GM10248 (cell line): ENCODE measurements around the gene GALNT11.

Experiments
- CTCF ChIA-PET: fragments of 300-600 bp; sonication (Branson Sonifier 250); formaldehyde crosslinking; extraction: SDS; loops from one replicate; lab custom pipeline; 2021; ENCODE audit warnings: antibody characterized with exemption; lab: Yijun Ruan, JAX
- POLR2A ChIA-PET: fragments of 350-650 bp; sonication (Branson Sonifier 250); formaldehyde crosslinking; extraction: SDS; loops from one replicate; lab custom pipeline; 2020; ENCODE audit warnings: antibody characterized with exemption; lab: Yijun Ruan, JAX
- DNase-seq: peaks from one replicate; pipeline ENCODE4 v3.0.0; 2012; ENCODE audit errors: extremely low spot score
- TF ChIP-seq, protein P1 (sequence below): IDR thresholded peaks from 2 replicates; pipeline ENCODE4 v1.5.1; 2012; ENCODE audit warnings: mild to moderate bottlenecking, low read depth; ENCODE audit errors: extremely low read depth, missing control alignments, control extremely low read depth

The GALNT11 gene

DNA sequence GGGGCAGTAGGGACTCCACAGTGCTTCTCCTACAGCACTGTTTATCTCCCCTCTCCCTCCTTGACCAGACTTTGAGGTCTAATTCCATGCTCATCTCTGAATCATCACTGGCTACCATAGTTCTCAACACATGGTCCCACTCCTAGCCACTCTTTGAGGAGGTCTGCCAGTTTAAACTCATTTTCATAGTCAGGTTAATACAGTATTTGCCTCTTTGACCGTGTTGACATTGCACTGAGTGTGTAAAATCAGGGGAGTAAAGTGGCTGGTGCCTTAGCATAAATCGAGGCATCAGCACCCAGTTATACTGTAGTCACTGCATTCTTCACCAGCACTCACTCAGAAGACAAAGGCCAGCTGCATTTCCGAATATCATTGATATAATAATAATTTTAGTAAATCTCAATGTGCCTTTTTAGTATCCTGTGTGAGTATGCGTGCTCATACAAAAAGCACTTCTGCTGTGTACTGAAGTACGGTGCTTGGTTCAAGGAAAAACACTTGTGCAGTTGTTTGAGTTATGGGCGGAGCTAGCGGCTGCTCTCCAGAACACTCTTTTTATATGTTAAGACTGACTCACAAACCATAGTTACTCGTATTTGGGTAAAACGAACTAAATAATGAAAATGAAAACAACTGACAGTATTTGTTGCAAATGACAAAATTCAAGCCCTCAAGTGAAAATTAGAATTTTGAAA lies 89.7 kb downstream of the GALNT11 start:
- POLR2A ChIA-PET = no interaction called here
- CTCF ChIA-PET = no interaction called here
- TF ChIP-seq, protein P1, sequence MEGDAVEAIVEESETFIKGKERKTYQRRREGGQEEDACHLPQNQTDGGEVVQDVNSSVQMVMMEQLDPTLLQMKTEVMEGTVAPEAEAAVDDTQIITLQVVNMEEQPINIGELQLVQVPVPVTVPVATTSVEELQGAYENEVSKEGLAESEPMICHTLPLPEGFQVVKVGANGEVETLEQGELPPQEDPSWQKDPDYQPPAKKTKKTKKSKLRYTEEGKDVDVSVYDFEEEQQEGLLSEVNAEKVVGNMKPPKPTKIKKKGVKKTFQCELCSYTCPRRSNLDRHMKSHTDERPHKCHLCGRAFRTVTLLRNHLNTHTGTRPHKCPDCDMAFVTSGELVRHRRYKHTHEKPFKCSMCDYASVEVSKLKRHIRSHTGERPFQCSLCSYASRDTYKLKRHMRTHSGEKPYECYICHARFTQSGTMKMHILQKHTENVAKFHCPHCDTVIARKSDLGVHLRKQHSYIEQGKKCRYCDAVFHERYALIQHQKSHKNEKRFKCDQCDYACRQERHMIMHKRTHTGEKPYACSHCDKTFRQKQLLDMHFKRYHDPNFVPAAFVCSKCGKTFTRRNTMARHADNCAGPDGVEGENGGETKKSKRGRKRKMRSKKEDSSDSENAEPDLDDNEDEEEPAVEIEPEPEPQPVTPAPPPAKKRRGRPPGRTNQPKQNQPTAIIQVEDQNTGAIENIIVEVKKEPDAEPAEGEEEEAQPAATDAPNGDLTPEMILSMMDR = no peak
- no peak for DNase-seq

- no peak for DNase-seq
- POLR2A ChIA-PET = no interaction called here
- CTCF ChIA-PET = interaction anchor here (0.8 to 1.5 kb wide), 4 partner anchors 15 to 31 kb away, joined by 3 to 5 read pairs (median 3); no protein-coding TSS in a partner anchor
- TF ChIP-seq, protein P1 = no peak
Measured at GRCh38 chr7:152117356-152117755, 91.9 kb downstream of the GALNT11 start.

DNA sequence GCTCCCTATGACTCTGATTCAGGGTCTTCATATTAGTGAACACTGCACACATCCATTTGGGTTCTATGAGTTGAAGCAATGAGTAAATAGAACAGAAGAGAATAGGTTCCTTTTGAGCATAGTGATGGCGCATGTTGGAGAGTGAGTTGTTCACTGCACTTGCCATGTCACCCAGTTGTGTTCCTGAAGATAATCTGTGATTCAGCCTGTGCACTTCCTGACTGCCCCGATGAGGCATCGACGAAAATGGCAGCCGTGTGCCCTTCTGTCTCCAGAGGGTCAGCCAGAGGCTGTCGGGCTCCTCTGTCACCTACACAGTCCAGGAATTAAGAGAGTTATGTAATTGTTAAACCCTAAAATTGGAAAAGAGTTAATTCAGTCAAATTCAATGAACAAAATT lies 94.7 kb downstream of the GALNT11 start:
- no peak for DNase-seq
- ChIA-PET CTCF (interaction anchor here (1.6 kb wide), 1 partner anchor 16 kb away, joined by 3 read pairs; no protein-coding TSS in a partner anchor), POLR2A (no interaction called here)

GRCh38 chr7:152120776-152121175 lies 95.3 kb downstream of the GALNT11 start:
- TF ChIP-seq, protein P1 = no peak
- POLR2A ChIA-PET = no interaction called here
- CTCF ChIA-PET = no interaction called here
- DNase-seq = no peak

More for the DNA sequence above, 94.7 kb downstream of the GALNT11 start:
- TF ChIP-seq, protein P1 = no peak

GRCh38 chr7:152121432-152121831 lies 96.0 kb downstream of the GALNT11 start:
- ChIA-PET POLR2A (no interaction called here), CTCF (no interaction called here)
- TF ChIP-seq, protein P1 = no peak
- no peak for DNase-seq

DNA sequence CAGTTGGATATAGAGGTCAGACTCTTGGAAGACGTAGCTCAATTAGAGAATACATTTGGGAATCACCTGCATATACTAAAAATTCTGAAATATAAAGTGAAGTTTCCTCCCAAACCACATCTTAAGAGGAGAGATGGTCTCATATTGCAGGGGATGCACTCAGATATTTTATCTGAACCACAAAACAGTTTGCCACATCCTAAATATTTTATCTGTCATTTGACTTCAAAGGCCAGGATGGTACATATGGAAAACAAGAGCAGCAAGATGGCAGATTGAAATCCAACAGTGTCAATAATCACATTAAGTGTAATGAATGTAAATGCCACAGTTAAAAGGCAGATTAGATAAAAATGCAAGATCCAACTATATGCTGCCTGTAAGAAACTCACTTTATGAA lies 97.1 kb downstream of the GALNT11 start:
- DNase-seq = no peak
- ChIA-PET CTCF (no interaction called here), POLR2A (no interaction called here)
- TF ChIP-seq, protein P1 = no peak
